GM21360 (cell line): ENCODE measurements around the gene RHOT2.
"Not testable (repeated sequence)": the region's sequence is repeated elsewhere in the genome, so short reads cannot be mapped to it uniquely, and the experiment has no call there.

Experiments used
- ATAC-seq: cut with Tn5 transposase; IDR thresholded peaks from one replicate; pipeline ENCODE4 v1.9.1; 2021; ENCODE audit warnings: mild to moderate bottlenecking, moderate library complexity; ENCODE audit not compliant: unreplicated experiment

The RHOT2 gene

GRCh38 chr16:712740-713250 lies 44.9 kb downstream of the RHOT2 start:
- ATAC-seq, result not testable (repeated sequence)

GRCh38 chr16:714079-714478 lies 46.1 kb downstream of the RHOT2 start:
- ATAC-seq, result no peak

GRCh38 chr16:714558-715476 lies 46.9 kb downstream of the RHOT2 start, which contains the start of gene METRN:
TSS of gene METRN (plus strand) at chr16:715118. CDS start at chr16:715290, 172 bp downstream.
- no peak for ATAC-seq

- ATAC-seq, result no peak
Observed at GRCh38 chr16:715477-716199, 47.7 kb downstream of the RHOT2 start.

- no peak for ATAC-seq
Observed at GRCh38 chr16:716200-716568, 48.3 kb downstream of the RHOT2 start.

- no peak for ATAC-seq
Observed at GRCh38 chr16:716768-717325, 48.9 kb downstream of the RHOT2 start.

GRCh38 chr16:717450-718245 lies 49.7 kb downstream of the RHOT2 start:
- no peak for ATAC-seq

GRCh38 chr16:718389-718788 lies 50.5 kb downstream of the RHOT2 start:
- ATAC-seq, result no peak

- ATAC-seq, result no peak
Observed at GRCh38 chr16:718922-719321, 51.0 kb downstream of the RHOT2 start.

- no peak for ATAC-seq
Observed at GRCh38 chr16:719815-720446, 52.0 kb downstream of the RHOT2 start.

GRCh38 chr16:720447-720989 lies 52.6 kb downstream of the RHOT2 start:
- ATAC-seq, result peak; percentile 23

- peak; percentile 52 for ATAC-seq
Observed at GRCh38 chr16:720990-721764, 53.2 kb downstream of the RHOT2 start, which contains the start of gene ANTKMT. TSS of gene ANTKMT (plus strand) at chr16:721146. CDS start at chr16:721275, 129 bp downstream.

- no peak for ATAC-seq
Observed at GRCh38 chr16:721765-722540, 54.0 kb downstream of the RHOT2 start.

- no peak for ATAC-seq
Observed at GRCh38 chr16:722835-723633, 55.1 kb downstream of the RHOT2 start.

GRCh38 chr16:723695-724094 lies 55.8 kb downstream of the RHOT2 start:
- no peak for ATAC-seq
